HCT116 (cell line): Measurements from ENCODE around the gene MAEA. TPM values are rescaled to one million over a fixed set of nuclear protein-coding genes. Genes with fewer than 3 reads are reported as not detected.

ENCODE experiments used
- ATAC-seq: fragments of 200-7000 bp; cut with Tn5 transposase; 2 replicates; pipeline ENCODE4 v1.9.1; 2020; ENCODE audit warnings: mild to moderate bottlenecking, moderate library complexity
- BruUV-seq: library from RNA; stranded (reverse); fragments of 400-500 nt; replicated peaks from 2 replicates; lab custom pipeline; 2021; lab: Mats Ljungman, UMichigan
- CTCF ChIA-PET: fragments of 300-600 bp; sonication (Branson Sonifier 250); formaldehyde crosslinking; loops from one replicate; lab custom pipeline; 2021; ENCODE audit warnings: antibody characterized with exemption; lab: Charles Lee
- POLR2A ChIA-PET: fragments of 300-600, 350-600 bp; sonication (Branson Sonifier 250); formaldehyde crosslinking; loops from one replicate; lab custom pipeline; 2021; ENCODE audit warnings: antibody characterized with exemption; lab: Charles Lee
- RAD21 ChIA-PET, 2 experiments: fragments of 300-600 bp; sonication (Branson Sonifier 250); formaldehyde crosslinking; loops; one replicate each; lab custom pipeline; 2023; ENCODE audit warnings: low total read pairs in 2 of 2; ENCODE audit not compliant: uncharacterized antibody in 2 of 2, unreplicated experiment in 2 of 2, low non-redundant PET in 1 of 2; lab: Charles Lee
- DNase-seq: peaks from one replicate; pipeline ENCODE4 v3.0.0-alpha.2; 2010; ENCODE audit warnings: low read depth, low spot score
- H2AFZ ChIP-seq: fragments of 200-600 bp; shearing (Covaris generic), sonication (generic); 2 replicates; pipeline ENCODE4 v1.6.1; 2017; ENCODE audit warnings: low read depth, mixed run types, mixed read lengths, antibody characterized with exemption, low read length; ENCODE audit not compliant: poor library complexity, severe bottlenecking
- H3K27ac ChIP-seq: 2 replicates; pipeline ENCODE4 v1.5.1; 2012; ENCODE audit warnings: low read depth, low read length
- H3K27me3 ChIP-seq: fragments of 200-600 bp; sonication (generic); 2 replicates; pipeline ENCODE4 v1.6.1; 2016; ENCODE audit warnings: mixed run types, low read length, mixed read lengths; ENCODE audit not compliant: insufficient read depth
- H3K36me3 ChIP-seq, 2 experiments: fragments of 200-500 bp in 1 of 2; fragments of 200-600 bp in 1 of 2; sonication (Bioruptor generic) in 1 of 2; sonication (generic) in 1 of 2; 2 replicates each; pipeline versions ENCODE4 v1.5.1 to v1.6.1; 2014 to 2016; ENCODE audit warnings: low read length in 2 of 2, inconsistent platforms in 1 of 2, mixed read lengths in 1 of 2, mixed run types in 1 of 2; ENCODE audit not compliant: insufficient read depth in 2 of 2, control insufficient read depth in 1 of 2
- H3K4me1 ChIP-seq, 2 experiments: fragments of 200-600 bp in 1 of 2; sonication (generic) in 1 of 2; 2 replicates each; pipeline versions ENCODE4 v1.5.1 to v1.6.1; 2012 to 2017; ENCODE audit warnings: low read length in 2 of 2, inconsistent platforms in 1 of 2, mild to moderate bottlenecking in 1 of 2, mixed read lengths in 1 of 2, mixed run types in 1 of 2, moderate library complexity in 1 of 2; ENCODE audit not compliant: insufficient read depth in 2 of 2, control insufficient read depth in 1 of 2
- H3K4me2 ChIP-seq: fragments of 200-600 bp; sonication (generic); 2 replicates; pipeline ENCODE4 v1.6.1; 2017; ENCODE audit warnings: mixed run types, low read length, mixed read lengths
- H3K4me3 ChIP-seq, 2 experiments: fragments of 200-600 bp in 1 of 2; sonication (generic) in 1 of 2; replicated peaks in 1 of 2; 2 replicates each; pipeline ENCODE4 v1.5.1; 2011 to 2016; ENCODE audit warnings: low read length in 2 of 2, control low read depth in 1 of 2, low read depth in 1 of 2, mild to moderate bottlenecking in 1 of 2, mixed read lengths in 1 of 2, mixed run types in 1 of 2
- H3K79me2 ChIP-seq: fragments of 200-600 bp; sonication (generic); 2 replicates; pipeline ENCODE4 v1.6.1; 2017; ENCODE audit warnings: mild to moderate bottlenecking, mixed run types, low read length, moderate library complexity, mixed read lengths; ENCODE audit not compliant: insufficient read depth
- H3K9ac ChIP-seq: fragments of 200-600 bp; sonication (generic); 2 replicates; pipeline ENCODE4 v1.6.1; 2016; ENCODE audit warnings: low read length, mixed read lengths
- H3K9me2 ChIP-seq: fragments of 200-600 bp; sonication (generic), shearing (Covaris generic); 2 replicates; pipeline ENCODE4 v1.6.1; 2017; ENCODE audit warnings: mixed run types, mild to moderate bottlenecking, moderate library complexity; ENCODE audit not compliant: insufficient read depth
- H3K9me3 ChIP-seq, 2 experiments: fragments of 200-500 bp in 1 of 2; fragments of 200-600 bp in 1 of 2; sonication (Bioruptor generic) in 1 of 2; sonication (generic) in 1 of 2; 2 replicates each; pipeline ENCODE4 v1.6.1; 2014 to 2017; ENCODE audit warnings: low read length in 2 of 2, mixed read lengths in 2 of 2, inconsistent platforms in 1 of 2, low read depth in 1 of 2, mild to moderate bottlenecking in 1 of 2, mixed run types in 1 of 2, moderate library complexity in 1 of 2; ENCODE audit not compliant: control insufficient read depth in 1 of 2, insufficient read depth in 1 of 2
- H4K20me1 ChIP-seq: fragments of 200-600 bp; sonication (generic), shearing (Covaris generic); 2 replicates; pipeline ENCODE4 v1.6.1; 2017; ENCODE audit warnings: mixed run types, mild to moderate bottlenecking, moderate library complexity; ENCODE audit not compliant: insufficient read depth
- CBX3 ChIP-seq: IDR thresholded peaks from 2 replicates; pipeline ENCODE4 v1.6.1; 2012; ENCODE audit warnings: low read depth
- CEBPB ChIP-seq: IDR thresholded peaks from 2 replicates; pipeline ENCODE4 v1.6.1; 2012; ENCODE audit warnings: low read depth
- CTCF ChIP-seq, 3 experiments: fragments of 200-600 bp in 1 of 3; sonication (generic) in 1 of 3; IDR thresholded peaks in 2 of 3; conservative IDR thresholded peaks in 1 of 3; 2 replicates each; pipeline ENCODE4 v1.5.1; 2012 to 2017; ENCODE audit warnings: low read depth in 2 of 3, low read length in 2 of 3, antibody characterized with exemption in 1 of 3, borderline replicate concordance in 1 of 3, control low read depth in 1 of 3, mild to moderate bottlenecking in 1 of 3, mixed read lengths in 1 of 3, mixed run types in 1 of 3, moderate library complexity in 1 of 3; ENCODE audit not compliant: insufficient read depth in 1 of 3
- EZH2 ChIP-seq: fragments of 200-600 bp; sonication (generic); IDR thresholded peaks from 2 replicates; pipeline ENCODE4 v1.6.1; 2017; ENCODE audit warnings: antibody characterized with exemption, mixed run types
- FOSL1 ChIP-seq: IDR thresholded peaks from 2 replicates; pipeline ENCODE4 v1.6.1; 2012; ENCODE audit warnings: low read depth
- POLR2AphosphoS5 ChIP-seq: IDR thresholded peaks from 2 replicates; pipeline ENCODE4 v1.6.1; 2011; ENCODE audit warnings: mild to moderate bottlenecking, low read depth, low read length, moderate library complexity
- SRF ChIP-seq: IDR thresholded peaks from 2 replicates; pipeline ENCODE4 v1.6.1; 2012; ENCODE audit warnings: low read depth
- YY1 ChIP-seq: IDR thresholded peaks from 2 replicates; pipeline ENCODE4 v1.6.1; 2011; ENCODE audit warnings: low read length, low read depth, moderate library complexity, mild to moderate bottlenecking; ENCODE audit not compliant: insufficient replicate concordance; ENCODE audit errors: extremely low read depth
- ZBTB33 ChIP-seq: IDR thresholded peaks from 2 replicates; pipeline ENCODE4 v1.6.1; 2011; ENCODE audit warnings: mild to moderate bottlenecking, low read length, moderate library complexity; ENCODE audit not compliant: insufficient replicate concordance; ENCODE audit errors: extremely low read depth
- ZFX ChIP-seq: fragments of 450-650 bp; IDR thresholded peaks from 2 replicates; pipeline ENCODE4 v1.6.1; 2017
- intact Hi-C: fragments of 100-400 bp; cut with micrococcal nuclease; formaldehyde crosslinking; loops from 2 replicates; pipeline ENCODE4 v1.10.0; 2022
- total RNA-seq: library from RNA; stranded (reverse); gene quantifications from one replicate; pipeline ENCODE4 v1.2.1, GENCODE V29; 2021; ENCODE audit not compliant: unreplicated experiment

Gene MAEA
- total RNA-seq, 1 experiment from 2014 or later = 88.3 TPM

- no peak for TF ChIP-seq ZBTB33
- TF ChIP-seq ZFX = no peak
- TF ChIP-seq POLR2AphosphoS5 = no peak
Observed at GRCh38 chr4:1249731-1250526, 39.8 kb upstream of the MAEA start (continued).

- Histone ChIP-seq H3K9ac (0 out of 2 replicates have a peak overlapping the region, but pooled peaks have one; percentile 86), H3K4me3 (peak overlapping the region in 1 of 2 experiments; percentile 65; a peak in 2 of 4 replicates)
Observed at GRCh38 chr4:1250527-1250812, 39.2 kb upstream of the MAEA start.

More at GRCh38 chr4:1250527-1250812, 39.2 kb upstream of the MAEA start:
- no peak overlapping the region for H2AFZ ChIP-seq
- ChIA-PET CTCF (no interaction called here), POLR2A (interaction anchor here (1.1 kb wide), 1 partner anchor 97 kb away, joined by 3 read pairs; the partner anchor contains the start of gene UVSSA), RAD21 (no interaction called here)
- BruUV-seq = no TSS peak
- H3K27ac ChIP-seq = peak overlapping the region; percentile 100; the same call in 1 of the 2 replicates
- ATAC-seq (no peak), DNase-seq (no peak)
- intact Hi-C loops = no loop called here
- H3K9me2 ChIP-seq = no peaks in the 10 kb centered on the region
- H3K27me3 ChIP-seq = no peaks in the 10 kb centered on the region
- H4K20me1 ChIP-seq = no peaks in the 10 kb centered on the region
- no peaks in the 10 kb centered on the region; a peak in 1 of 4 replicates for H3K9me3 ChIP-seq
- H3K79me2 ChIP-seq = peaks cover 35% of the 10 kb centered on the region
- H3K36me3 ChIP-seq = 0 out of 4 replicates have a peak, but pooled peaks cover 0 to 5% of the 10 kb centered on the region in 2 experiments
- H3K4me1 ChIP-seq = peaks cover 16 to 23% of the 10 kb centered on the region in 2 experiments
- TF ChIP-seq CBX3 (no peak), ZBTB33 (no peak), EZH2 (no peak), YY1 (no peak), CEBPB (no peak), SRF (no peak), CTCF (IDR thresholded peaks at IDR 0.05 in 2 of 3, conservative IDR thresholded peaks at IDR 0.05 in 1 of 3; ENCODE audit: borderline replicate concordance in 1 of 3, insufficient read depth in 1 of 3, low read depth in 2 of 3, low read length in 2 of 3) (no peak), FOSL1 (no peak)
- H3K4me2 ChIP-seq = peak overlapping the region; percentile 94
